CD1c-positive myeloid dendritic cell (primary cell): ENCODE results near the gene CD22.
A peak's percentile ranks its signal among the peaks of the same experiment; 100 is the strongest.
"Not testable (repeated sequence)": the region's sequence is repeated elsewhere in the genome, so short reads cannot be mapped to it uniquely, and the experiment has no call there.

Source experiments
- DNase-seq: peaks from one replicate; pipeline ENCODE4 v3.0.0-alpha.2; 2016; ENCODE audit errors: extremely low spot score

The CD22 gene

DNA sequence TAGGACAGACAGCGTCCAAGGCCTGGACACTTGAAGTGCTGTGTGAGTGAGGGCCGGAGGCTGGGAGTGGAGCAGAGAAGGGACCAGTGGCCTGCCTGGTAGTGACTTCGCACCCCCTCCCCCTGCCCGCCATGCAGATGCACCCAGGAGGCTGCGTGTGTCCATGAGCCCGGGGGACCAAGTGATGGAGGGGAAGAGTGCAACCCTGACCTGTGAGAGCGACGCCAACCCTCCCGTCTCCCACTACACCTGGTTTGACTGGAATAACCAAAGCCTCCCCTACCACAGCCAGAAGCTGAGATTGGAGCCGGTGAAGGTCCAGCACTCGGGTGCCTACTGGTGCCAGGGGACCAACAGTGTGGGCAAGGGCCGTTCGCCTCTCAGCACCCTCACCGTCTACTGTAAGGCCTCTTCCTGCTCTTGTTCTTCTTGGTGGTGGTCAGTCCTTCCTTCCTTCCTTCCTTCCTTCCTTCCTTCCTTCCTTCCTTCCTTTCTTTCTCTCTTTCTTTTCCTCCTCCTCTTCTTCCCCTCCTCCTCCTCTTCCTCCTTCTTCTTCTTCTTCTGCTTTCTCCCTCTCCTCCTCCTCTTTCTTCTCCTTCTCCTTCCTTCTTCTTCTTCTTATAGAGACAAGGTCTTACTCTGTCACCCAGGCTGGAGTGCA, 12.7 kb downstream of the CD22 start:
- DNase-seq, result no peak

DNA sequence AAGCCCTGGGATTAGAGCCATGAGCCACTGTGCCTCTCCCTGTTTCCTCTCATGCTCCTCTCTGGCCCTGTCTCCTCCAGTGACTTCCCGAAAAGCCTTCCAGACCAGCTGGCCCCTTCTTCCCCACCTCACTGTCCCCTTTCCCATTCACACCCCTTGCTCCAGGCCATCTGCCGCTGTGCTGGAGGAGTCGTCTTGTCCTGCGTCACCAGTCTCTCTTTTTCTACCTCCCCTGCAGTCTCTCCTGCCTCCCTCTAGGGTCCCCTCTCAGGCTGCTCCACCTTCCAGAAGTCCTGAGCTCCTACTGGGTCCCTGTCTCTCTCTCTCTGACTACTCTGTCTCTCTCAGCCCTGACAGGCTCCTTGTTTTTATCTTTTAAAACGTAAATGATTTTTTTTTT, 13.4 kb downstream of the CD22 start:
- DNase-seq, result no peak

DNA sequence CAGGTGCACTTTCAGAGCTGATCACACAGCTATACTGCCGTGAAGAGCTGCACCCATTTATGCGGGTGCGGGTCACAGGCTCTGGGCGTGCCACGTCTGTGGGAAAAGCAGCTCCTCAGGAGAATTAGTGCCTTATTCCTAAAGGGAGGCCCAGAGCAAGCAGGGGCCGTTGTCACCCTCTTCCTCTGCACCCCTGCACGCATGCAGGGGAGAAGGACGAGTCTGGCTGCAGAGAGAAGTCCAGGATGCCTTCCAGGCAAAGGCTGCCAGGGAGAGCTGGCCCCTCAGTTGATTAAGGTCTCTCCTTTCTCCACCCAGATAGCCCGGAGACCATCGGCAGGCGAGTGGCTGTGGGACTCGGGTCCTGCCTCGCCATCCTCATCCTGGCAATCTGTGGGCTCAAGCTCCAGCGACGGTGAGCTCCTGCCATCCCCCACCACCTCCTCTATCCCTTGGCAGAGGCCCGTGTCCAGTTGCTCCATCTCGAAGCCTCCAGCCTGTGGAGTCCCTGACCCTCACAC, 15.6 kb downstream of the CD22 start:
- no peak for DNase-seq

DNA sequence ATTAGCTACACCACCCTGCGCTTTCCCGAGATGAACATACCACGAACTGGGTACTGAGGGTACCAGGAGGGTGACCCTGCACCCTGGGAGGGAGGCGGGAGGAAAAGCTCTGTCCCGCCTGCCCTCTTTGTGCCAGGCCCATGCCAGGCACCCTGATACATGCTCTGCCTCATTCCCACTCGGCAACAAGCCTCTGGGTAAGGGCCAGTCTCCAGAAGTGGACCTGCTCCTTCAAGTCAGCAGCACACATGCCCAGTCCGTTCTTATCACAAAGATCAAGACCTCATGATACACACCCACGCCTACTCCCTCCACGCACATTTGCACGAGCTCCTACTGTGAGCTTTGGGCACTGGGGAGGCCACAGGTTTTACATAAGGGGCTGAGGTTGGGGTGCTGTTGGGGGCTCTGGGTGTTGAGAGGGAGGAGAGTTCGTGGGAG, 16.7 kb downstream of the CD22 start:
- DNase-seq, result no peak

DNA sequence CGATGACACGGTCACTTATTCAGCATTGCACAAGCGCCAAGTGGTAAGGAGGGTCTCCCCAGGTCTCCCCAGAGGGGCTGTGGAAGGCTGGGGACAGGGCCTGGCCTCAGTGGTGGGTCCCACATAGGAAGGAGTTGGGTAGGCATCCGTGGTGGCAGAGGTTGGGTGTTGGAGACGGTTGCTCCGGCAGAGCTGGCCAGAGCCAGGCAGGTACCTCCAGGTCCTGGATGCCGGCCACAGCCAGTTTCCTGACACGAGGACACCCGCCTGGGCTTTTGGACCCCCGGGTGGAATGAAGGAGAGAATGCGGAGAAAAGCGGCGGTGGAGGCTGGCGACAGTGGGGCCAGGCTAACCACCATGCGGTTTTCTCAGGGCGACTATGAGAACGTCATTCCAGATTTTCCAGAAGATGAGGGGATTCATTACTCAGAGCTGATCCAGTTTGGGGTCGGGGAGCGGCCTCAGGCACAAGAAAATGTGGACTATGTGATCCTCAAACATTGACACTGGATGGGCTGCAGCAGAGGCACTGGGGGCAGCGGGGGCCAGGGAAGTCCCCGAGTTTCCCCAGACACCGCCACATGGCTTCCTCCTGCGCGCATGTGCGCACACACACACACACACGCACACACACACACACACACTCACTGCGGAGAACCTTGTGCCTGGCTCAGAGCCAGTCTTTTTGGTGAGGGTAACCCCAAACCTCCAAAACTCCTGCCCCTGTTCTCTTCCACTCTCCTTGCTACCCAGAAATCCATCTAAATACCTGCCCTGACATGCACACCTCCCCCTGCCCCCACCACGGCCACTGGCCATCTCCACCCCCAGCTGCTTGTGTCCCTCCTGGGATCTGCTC, 17.4 kb downstream of the CD22 start:
- DNase-seq, result peak; percentile 61

DNA sequence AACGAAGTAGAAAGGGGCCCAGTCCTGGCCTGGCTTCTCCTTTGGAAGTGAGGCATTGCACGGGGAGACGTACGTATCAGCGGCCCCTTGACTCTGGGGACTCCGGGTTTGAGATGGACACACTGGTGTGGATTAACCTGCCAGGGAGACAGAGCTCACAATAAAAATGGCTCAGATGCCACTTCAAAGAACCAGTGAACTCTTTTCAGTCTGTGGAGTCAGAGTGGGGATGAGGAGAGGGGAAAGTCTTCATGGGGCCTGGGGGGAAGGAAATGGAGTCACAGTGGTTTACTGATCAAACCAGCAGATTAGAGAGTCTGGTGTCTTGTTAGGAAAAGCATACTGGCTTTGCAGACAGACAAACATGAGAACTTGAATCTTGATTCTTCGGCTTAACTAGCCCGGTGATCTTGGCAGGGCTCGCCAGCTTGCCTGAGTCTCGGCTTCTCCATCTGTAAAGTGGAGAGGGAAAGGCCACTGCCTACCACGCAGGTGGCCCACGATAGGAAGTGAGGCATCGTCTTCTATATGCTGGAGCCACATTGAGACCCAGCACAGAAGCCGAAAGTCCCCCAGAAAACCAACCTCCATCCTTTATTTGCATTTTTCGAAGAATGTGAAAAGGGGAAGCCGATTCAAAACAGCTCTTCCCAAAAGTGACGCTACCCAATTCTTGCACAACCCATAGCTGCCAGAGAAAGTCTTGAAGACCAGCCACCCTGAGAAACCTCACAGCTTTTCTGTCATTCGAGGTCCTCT, 18.4 kb downstream of the CD22 start, which contains the start of gene FFAR1:
Gene FFAR1 (plus strand): TSS at position 732 of the 759 bp plus-strand sequence. CDS start 3,650 bp downstream, outside the sequence.
- DNase-seq, result peak; percentile 91

DNA sequence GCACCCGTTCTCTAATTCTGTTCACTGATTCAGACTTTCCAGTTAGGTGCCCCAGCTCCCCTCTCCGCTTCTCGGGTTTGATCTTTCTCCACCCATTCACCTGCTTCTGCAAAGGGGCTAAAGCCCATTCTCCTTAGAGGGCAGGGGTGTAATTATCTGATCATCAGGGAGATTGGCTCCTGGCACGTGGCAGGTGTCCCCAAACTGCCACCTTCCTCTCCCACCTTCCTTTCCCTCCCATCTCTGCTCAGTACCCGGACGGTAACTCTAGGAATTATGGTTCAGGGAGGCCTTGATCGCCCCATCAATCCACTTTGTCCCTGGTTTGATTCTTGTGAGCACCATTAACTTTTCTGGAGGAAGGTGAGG, 18.9 kb downstream of the CD22 start:
- DNase-seq, result no peak

DNA sequence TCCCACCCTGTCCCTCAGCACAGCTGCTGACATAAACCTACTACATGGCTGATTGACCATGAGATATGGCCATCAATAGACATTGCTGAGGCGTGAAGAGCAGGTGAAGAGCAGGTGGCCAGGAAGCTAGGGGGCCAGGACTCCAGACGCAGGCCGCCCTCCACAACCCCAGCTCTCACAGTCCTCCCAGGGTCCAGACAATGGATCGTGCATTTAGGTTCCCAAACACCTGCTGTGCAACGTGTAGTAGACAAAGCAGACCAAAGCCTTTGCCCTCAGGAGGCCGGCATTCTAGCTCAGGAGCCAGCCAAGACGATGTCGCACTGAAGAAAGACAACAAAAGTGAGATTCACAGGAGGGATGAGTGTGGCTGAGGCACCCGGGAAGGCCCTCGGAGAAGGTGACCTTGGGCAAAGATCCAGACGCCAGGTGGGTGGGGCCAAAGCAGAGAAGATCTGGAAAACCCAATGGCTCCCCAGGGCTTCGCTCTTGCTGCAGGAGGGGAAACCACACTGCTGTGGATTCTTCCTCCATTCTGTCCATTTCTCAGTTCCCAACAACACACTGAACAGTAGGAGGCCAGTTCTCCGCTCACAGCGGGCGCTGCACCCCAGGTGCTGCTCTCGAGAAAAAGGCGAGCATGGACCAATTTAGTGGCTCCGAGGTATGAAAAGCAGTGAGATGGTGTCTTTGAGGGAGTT, 20.1 kb downstream of the CD22 start:
- no peak for DNase-seq

DNA sequence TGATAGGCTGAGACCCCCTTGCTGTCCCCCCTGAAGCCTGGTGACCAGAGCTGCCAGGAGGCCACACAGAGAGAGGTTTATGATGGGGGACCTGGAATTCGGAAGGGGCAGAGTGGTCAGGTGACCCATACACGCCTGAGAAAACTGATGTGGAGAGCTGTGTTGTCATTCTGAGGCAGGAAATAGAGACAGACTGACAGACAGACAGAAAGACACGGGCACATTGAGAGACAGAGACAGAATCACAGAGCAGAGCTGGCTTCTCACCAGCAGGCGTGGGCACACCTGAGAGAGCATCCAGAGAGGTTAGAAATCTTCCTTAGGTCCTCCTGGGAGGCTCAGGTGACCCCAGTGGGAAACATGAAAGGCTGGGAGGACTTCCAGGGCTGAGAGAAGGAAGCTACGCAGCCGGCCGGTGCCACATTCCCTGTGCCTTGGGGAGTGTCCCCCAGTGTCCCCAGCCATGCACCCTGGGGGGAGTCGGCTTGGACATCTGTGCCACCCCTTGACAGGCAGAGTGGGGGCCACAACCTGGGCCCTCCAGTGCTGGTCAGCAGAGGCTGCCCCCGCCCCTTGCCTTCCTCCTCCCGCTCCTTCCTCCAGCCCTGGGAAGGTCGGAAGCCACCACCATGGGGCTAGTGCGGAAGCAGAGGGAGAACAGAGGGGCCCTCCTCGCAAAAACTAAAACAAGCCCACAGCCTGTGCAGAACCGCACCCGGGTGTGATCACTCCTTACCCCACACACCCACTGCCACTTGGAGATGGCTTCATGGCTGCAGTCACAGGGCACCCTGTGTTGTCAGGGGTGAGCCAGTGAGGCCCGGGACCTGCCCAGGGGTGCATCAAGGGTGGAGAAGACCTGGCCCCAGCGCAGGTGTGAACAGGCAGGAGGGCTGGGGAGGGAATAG, 20.9 kb downstream of the CD22 start:
- DNase-seq, result no peak

DNA sequence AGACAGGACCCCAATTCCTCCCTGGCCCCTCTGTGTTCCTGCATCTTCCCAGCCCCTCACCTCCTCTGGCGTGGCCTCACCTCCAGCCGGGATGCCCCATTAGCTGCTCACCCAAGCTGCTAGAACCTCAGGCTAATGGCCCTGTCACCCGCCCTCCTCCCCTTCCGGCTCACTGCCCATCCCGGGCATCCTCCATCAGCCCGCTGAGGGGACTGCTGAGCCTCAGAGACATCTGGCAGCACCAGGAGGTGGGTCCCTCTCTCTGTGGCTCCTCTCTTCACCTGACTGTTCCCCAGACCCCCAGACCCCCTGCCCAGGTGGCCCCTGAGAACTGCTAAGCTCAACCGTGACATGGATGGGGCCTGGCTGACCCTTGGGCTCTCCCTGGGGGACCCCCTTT, 21.6 kb downstream of the CD22 start:
- no peak for DNase-seq

DNA sequence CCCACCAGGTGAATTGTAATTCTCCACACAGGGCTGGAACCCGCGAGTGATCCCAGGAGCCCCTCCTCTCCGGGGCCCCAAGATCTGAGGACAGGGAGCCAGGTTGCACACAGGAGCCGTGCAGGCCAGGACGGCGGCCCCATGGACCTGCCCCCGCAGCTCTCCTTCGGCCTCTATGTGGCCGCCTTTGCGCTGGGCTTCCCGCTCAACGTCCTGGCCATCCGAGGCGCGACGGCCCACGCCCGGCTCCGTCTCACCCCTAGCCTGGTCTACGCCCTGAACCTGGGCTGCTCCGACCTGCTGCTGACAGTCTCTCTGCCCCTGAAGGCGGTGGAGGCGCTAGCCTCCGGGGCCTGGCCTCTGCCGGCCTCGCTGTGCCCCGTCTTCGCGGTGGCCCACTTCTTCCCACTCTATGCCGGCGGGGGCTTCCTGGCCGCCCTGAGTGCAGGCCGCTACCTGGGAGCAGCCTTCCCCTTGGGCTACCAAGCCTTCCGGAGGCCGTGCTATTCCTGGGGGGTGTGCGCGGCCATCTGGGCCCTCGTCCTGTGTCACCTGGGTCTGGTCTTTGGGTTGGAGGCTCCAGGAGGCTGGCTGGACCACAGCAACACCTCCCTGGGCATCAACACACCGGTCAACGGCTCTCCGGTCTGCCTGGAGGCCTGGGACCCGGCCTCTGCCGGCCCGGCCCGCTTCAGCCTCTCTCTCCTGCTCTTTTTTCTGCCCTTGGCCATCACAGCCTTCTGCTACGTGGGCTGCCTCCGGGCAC, 22.6 kb downstream of the CD22 start:
- DNase-seq, result no peak

DNA sequence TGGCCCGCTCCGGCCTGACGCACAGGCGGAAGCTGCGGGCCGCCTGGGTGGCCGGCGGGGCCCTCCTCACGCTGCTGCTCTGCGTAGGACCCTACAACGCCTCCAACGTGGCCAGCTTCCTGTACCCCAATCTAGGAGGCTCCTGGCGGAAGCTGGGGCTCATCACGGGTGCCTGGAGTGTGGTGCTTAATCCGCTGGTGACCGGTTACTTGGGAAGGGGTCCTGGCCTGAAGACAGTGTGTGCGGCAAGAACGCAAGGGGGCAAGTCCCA, 23.1 kb downstream of the CD22 start:
- DNase-seq, result no peak

DNA sequence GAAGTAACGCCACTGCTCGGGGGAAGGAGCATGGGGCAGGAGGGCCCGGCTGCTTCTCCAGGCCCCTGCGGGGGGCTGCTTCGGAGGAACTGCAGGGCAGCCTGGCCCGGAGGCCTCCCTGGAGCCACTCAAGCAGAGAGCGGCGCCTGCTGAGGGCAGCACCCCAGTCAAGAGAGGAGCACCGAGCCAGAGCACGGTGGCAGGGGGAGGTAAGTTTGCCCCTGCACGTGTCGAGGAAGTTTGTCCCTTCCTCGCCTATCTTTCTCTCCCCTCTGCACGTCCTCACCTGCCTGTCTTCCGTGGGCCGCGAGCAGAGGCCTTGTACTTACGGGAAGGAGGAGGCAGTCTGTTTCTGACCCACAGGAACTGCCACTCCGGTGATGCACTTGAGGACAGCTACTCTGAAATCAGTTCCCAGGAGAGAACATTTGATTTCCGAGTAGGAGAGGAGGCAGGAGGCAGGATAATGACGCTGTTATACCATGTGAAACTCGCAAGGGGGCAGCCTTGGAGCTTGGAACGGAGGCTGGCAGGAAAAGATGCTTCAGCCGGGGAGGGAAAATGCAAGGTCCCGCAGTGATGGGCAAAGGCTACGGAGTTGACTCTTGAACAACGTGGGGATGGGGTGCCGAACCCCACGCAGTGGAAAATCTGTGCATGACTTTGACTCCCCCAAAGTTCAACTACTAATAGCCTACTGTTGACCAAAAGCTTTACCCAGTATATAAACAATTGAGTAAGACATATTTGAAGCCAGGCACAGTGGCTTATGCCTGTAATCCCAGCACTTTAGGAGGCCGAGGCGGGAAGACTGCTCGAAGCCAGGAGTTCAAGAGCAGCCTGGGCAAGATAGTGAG, 23.7 kb downstream of the CD22 start:
- DNase-seq, result peak; percentile 86

DNA sequence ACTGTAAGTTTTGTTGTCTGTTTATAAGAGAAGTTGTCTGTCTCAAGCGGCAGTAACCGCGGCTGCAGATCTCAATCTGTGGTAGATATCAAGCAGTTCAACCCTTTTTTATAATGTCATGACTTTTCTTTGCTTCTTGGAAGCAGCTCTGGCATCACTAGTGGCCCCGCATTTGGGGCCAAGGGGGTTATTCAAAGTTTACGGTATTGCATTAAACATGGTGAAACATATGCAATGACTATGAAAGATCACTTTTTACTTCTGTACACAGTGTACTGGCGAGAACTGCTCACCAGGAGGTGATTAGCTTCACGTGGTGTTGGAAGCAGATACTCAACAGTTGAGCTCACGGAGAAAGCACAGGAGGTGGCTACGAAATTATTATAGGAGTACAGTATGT, 24.6 kb downstream of the CD22 start:
- DNase-seq, result no peak

DNA sequence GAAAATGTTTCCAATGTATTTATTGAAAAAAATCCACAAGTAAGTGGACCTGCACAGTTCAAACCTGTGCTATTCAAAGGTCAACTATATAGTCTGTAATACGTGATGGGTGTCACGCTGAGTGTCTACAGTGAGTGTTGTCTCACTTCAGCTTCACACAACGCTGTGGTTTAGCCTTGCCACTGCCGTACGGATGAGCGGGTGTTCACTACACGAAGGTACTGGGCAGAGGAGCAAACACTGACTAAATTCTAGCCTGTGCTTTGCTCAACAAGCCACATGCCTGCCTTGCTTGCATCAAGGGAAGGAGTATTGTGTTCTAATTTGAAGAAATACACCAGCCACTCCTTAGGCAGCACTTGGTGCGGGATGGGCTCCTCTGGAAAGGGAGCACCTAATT, 25.9 kb downstream of the CD22 start:
- no peak for DNase-seq

DNA sequence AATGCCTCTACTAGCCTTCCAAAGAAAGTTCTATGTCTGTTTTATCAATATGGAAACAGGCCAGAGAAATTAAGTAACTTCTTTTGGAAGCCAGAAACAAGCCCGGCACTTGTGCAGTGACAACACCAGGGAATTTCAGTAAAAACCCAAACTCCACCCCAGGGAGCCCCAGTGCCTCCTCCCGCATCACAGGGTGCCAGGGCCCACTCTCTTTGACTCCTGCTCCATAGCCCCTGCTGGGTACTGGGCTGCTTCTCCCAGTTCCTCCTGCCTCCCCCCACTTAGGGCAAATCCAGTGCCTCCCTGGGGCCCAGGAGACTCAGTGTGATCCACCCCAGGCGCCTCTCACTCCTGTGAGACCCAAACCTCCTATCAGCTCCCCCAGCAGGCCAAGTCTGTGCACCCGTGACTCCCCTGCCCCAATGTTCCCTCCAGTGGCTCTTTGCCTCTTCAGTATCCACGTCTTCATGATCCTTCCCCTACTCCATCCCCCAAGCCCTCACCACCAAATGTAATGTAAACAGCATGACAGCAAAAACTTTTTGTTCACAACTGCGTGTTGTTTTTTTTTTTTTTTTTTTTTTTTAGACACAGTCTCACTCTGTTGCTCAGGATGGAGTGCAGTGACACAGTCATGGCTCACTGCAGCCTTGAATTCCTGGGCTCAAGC, 26.9 kb downstream of the CD22 start:
- DNase-seq, result no peak

DNA sequence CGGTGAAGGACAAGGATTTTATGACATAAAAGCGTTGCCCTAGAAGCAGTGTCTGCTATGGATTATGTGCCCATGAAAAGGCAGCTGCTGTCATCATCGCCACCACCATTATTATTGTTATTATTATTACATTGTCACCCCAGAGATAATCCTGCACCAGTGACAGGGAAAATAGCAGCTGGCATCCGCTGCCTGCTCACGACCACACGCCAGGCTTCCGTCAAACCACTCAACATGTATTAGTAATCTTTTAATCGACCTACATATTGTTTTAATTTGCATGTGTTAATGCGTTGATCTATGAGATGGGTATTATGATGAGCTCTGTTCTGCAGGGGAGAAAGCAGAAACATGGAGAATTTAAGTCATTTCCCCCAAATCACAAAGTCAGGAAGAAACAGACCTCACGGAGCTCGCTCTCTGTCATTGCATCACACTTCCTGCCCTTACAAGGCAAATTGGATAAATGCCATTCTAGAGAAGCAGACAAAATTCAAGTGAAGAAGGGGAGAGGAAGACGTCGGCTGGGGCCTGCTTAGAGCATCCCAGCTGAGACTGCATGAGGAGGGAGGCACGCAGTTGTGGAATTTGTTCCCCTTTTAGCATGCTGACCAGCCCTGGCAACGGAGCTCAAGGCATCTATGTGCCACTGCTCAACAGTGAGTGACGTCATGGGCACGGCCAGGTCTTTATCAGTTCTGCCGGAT, 29.0 kb downstream of the CD22 start, which contains the start of gene FFAR3:
Gene FFAR3 (plus strand): TSS at position 594 of the 707 bp plus-strand sequence. CDS start 431 bp downstream, outside the sequence.
- DNase-seq, result peak; percentile 91

DNA sequence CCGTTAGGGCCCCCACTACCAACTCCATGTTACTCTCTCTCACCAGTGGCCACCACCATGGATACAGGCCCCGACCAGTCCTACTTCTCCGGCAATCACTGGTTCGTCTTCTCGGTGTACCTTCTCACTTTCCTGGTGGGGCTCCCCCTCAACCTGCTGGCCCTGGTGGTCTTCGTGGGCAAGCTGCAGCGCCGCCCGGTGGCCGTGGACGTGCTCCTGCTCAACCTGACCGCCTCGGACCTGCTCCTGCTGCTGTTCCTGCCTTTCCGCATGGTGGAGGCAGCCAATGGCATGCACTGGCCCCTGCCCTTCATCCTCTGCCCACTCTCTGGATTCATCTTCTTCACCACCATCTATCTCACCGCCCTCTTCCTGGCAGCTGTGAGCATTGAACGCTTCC, 29.8 kb downstream of the CD22 start:
- not testable (repeated sequence) for DNase-seq
